Kidney epithelial cell (primary cell): ENCODE results near the gene LAMB3. TPM values are rescaled to one million over a fixed set of nuclear protein-coding genes. Genes with fewer than 3 reads are reported as not detected.
"Not testable (repeated sequence)": the region's sequence is repeated elsewhere in the genome, so short reads cannot be mapped to it uniquely, and the experiment has no call there.

Experiments used
- DNase-seq: peaks from one replicate; pipeline ENCODE4 v3.0.0-alpha.2; 2010; ENCODE audit warnings: low read depth
- H3K27me3 ChIP-seq: 2 replicates; pipeline ENCODE4 v1.6.0; 2011; ENCODE audit warnings: low read length; ENCODE audit not compliant: control insufficient read depth, insufficient read depth
- H3K36me3 ChIP-seq: 2 replicates; pipeline ENCODE4 v1.5.1; 2011; ENCODE audit warnings: low read length; ENCODE audit not compliant: control insufficient read depth, insufficient read depth
- H3K4me3 ChIP-seq: 2 replicates; pipeline ENCODE4 v1.5.1; 2011; ENCODE audit warnings: low read depth, mild to moderate bottlenecking, control low read depth, low read length
- CTCF ChIP-seq: IDR thresholded peaks from 2 replicates; pipeline ENCODE4 v1.5.1; 2011; ENCODE audit warnings: mild to moderate bottlenecking, moderate library complexity, low read length, control low read depth, inconsistent platforms; ENCODE audit not compliant: insufficient read depth, poor library complexity, severe bottlenecking
- total RNA-seq: library from RNA; depleted of rRNA; stranded (reverse); fragments of >200 nt; gene quantifications from 2 replicates; pipeline ENCODE4 v1.2.3, GENCODE V29; 2015

LAMB3 gene
- 343 and 348 TPM in 2 replicates for total RNA-seq

- H3K36me3 ChIP-seq = no peaks in the 10 kb centered on the region
- no peak for TF ChIP-seq CTCF
- H3K27me3 ChIP-seq = no peaks in the 10 kb centered on the region
- H3K4me3 ChIP-seq = no peak within 1 kb of the TSS
- no peak for DNase-seq
These were observed at the start of gene LAMB3 for GRCh38 chr1:209652121-209652735. LAMB3 (minus strand) TSS chr1:209652425; CDS start chr1:209650944, 1,481 bp downstream.

DNA sequence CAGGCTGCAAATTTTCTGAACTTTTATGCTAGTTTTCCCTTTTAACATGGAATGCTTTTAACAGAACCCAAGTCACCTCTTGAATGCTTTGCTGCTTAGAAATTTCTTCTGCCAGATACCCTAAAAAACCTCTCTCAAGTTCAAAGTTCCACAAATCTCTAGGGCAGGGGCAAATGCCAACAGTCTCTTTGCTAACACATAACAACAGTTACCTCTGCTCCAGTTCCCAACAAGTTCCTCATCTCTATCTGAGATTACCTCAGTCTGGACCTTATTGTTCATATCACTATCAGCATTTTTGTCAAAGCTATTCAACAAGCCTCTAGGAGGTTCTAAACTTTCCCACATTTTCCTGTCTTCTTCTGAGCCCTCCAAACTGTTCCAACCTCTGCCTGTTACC is 48.5 kb upstream of the LAMB3 start:
- not testable (repeated sequence) for DNase-seq, H3K27me3 ChIP-seq, H3K4me3 ChIP-seq, H3K36me3 ChIP-seq

DNA sequence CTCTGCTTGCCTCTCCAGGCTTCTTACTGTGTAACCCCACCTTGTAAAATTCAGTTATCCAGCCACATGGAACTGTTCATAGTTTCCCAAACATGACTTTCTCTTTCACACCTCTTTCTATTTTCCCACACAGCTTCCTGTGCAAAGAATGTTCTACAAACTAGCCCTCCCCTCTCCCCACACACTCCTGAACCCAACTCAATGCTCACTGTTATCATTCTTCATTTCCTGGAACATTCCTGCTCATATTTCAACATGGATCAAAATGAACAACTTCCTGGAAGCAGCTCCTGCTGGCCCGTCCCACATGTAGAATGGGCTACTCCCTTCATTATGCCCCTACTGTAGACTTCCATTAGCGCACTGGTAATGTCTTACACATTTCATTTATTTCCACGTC is 44.9 kb upstream of the LAMB3 start:
- peaks cover 4% of the 10 kb centered on the region for H3K27me3 ChIP-seq
- no peak overlapping the region for H3K4me3 ChIP-seq
- no peaks in the 10 kb centered on the region for H3K36me3 ChIP-seq
- no peak for DNase-seq
- TF ChIP-seq CTCF = no peak

- no peak for DNase-seq
These were observed 44.4 kb upstream of the LAMB3 start for GRCh38 chr1:209696673-209697072.

GRCh38 chr1:209692745-209693504 is 40.7 kb upstream of the LAMB3 start:
- H3K27me3 ChIP-seq = peaks cover 4% of the 10 kb centered on the region
- TF ChIP-seq CTCF = peak; percentile 79
- no peaks in the 10 kb centered on the region for H3K36me3 ChIP-seq
- H3K4me3 ChIP-seq = no peak overlapping the region
- no peak for DNase-seq

More at GRCh38 chr1:209696673-209697072, 44.4 kb upstream of the LAMB3 start:
- no peaks in the 10 kb centered on the region for H3K36me3 ChIP-seq
- H3K27me3 ChIP-seq = peaks cover 4% of the 10 kb centered on the region
- no peak overlapping the region for H3K4me3 ChIP-seq
- TF ChIP-seq CTCF = no peak

- Histone ChIP-seq H3K27me3 (peaks cover 4% of the 10 kb centered on the region), H3K4me3 (no peak overlapping the region), H3K36me3 (no peaks in the 10 kb centered on the region)
- DNase-seq = no peak
- no peak for TF ChIP-seq CTCF
These were observed 40.1 kb upstream of the LAMB3 start for GRCh38 chr1:209692296-209692695.
